Tibial nerve (tissue), 4 donors: ENCODE data around the gene SPATA24. TPM values are rescaled to one million over a fixed set of nuclear protein-coding genes. Genes with fewer than 3 reads are reported as not detected.
A peak's percentile ranks its signal among the peaks of the same experiment; 100 is the strongest.

Experiments used
- DNase-seq, 2 donors: peaks; one replicate each; pipeline ENCODE4 v3.0.0-alpha.2; 2019; ENCODE audit warnings: low spot score in 2 of 2
- H3K27ac ChIP-seq, 4 donors: fragments of 200-600 bp; sonication (generic) in 3 of 4; one replicate each; pipeline ENCODE4 v1.5.1; 2017 to 2019; ENCODE audit warnings: mild to moderate bottlenecking in 1 of 4
- H3K27me3 ChIP-seq, 2 donors: fragments of 200-600 bp; sonication (generic) in 1 of 2; one replicate each; pipeline versions ENCODE4 v1.5.1 to v1.6.0; 2017 to 2019
- H3K36me3 ChIP-seq, 3 donors: fragments of 200-600 bp; sonication (generic); one replicate each; pipeline ENCODE4 v1.5.1; 2018 to 2019
- H3K4me1 ChIP-seq, 4 donors: fragments of 200-600 bp; sonication (generic) in 3 of 4; one replicate each; pipeline ENCODE4 v1.5.1; 2017 to 2019
- H3K4me3 ChIP-seq, 4 donors: fragments of 200-600 bp; sonication (generic) in 3 of 4; one replicate each; pipeline ENCODE4 v1.5.1; 2017 to 2019; ENCODE audit warnings: mild to moderate bottlenecking in 1 of 4, moderate library complexity in 1 of 4
- H3K9me3 ChIP-seq, 4 donors: fragments of 200-600 bp; sonication (generic) in 3 of 4; one replicate each; pipeline ENCODE4 v1.5.1; 2017 to 2019
- EP300 ChIP-seq, 2 donors: sonication (generic); formaldehyde crosslinking; IDR thresholded peaks; one replicate each; pipeline ENCODE4 v1.6.1; 2017; ENCODE audit warnings: antibody characterized with exemption in 2 of 2, mild to moderate bottlenecking in 1 of 2
- POLR2A ChIP-seq, 2 donors: fragments of 450-650 bp; IDR thresholded peaks; one replicate each; pipeline ENCODE4 v1.6.1; 2017; ENCODE audit warnings: antibody characterized with exemption in 2 of 2, mild to moderate bottlenecking in 2 of 2, moderate library complexity in 2 of 2
- WGBS, 2 donors: methylation state at CpG; one replicate each; pipeline ENCODE4 v1.1.5; 2018; 5-methylcytosine and 5-hydroxymethylcytosine counted together
- total RNA-seq, 4 donors: library from RNA; depleted of rRNA; stranded (reverse); fragments of >200 nt; gene quantifications; one replicate each; pipeline ENCODE4 v1.1.0, GENCODE V29; 2016
- TF ChIP-seq, protein P1 (sequence below), 5 experiments: fragments of 200-600 bp in 3 of 5; fragments of 450-650 bp in 2 of 5; sonication (generic) in 3 of 5; IDR thresholded peaks; one replicate each; pipeline ENCODE4 v1.5.1; 2016 to 2019; ENCODE audit warnings: antibody characterized with exemption in 5 of 5, mild to moderate bottlenecking in 3 of 5, moderate library complexity in 2 of 5

Gene SPATA24
- total RNA-seq, 4 donors from 2014 or later, result 1.9 to 7.2 TPM; not detected in 2

DNA sequence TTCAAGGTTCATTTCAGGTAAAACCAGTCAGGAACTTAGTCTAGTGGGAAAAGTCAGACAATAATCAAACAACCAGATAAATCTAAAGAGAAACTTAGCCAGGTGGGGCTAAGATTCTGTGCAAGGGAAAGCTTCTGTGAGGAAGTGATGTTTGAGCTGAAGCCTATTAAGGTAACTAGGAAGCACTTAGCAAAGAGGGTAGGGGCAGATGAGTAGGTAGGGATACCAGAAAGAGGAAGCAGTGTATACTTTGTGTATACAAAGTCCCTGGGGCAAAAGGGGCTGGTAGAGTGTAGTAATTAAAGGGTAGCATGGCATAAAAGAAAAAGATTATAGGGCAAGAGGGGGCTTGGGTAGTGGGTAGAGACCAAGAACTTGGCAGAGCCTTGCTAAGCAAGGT, 3.6 kb upstream of the SPATA24 start:
- Histone ChIP-seq H3K4me1 (peaks cover 4 to 15% (median 11%) of the 10 kb centered on the region in 4 donors), H3K4me3 (no peak overlapping the region), H3K27me3 (no peaks in the 10 kb centered on the region), H3K36me3 (peaks cover 0 to 11% (median 0%) of the 10 kb centered on the region in 3 donors), H3K27ac (no peak overlapping the region), H3K9me3 (no peaks in the 10 kb centered on the region)
- DNase-seq, result no peak
- no peak for TF ChIP-seq POLR2A (IDR thresholded peaks at IDR 0.05)

DNA sequence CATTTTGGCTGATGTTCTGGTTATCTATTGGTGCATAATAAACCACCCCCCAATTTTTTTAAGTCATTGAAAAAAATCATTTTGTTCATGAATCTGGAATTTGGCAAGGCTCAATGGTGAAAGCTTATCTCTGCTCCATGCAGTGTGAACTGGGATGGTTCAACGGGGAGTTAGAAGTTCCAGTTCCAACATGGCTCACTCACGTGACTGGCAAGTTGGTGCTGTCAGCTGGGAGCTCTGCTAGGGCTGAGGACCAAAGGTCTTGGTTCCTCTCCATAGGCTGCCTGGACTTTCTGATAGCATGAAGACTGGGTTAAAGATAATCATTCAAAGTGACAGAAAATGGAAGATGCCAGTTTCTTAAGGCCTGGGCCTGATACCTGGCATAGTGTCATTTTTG, 3.1 kb upstream of the SPATA24 start:
- Histone ChIP-seq H3K27ac (no peak overlapping the region), H3K4me3 (no peak overlapping the region)
- WGBS, 2 donors, result 87 to 96% methylated on average over 2 of the region's 2 CpGs

DNA sequence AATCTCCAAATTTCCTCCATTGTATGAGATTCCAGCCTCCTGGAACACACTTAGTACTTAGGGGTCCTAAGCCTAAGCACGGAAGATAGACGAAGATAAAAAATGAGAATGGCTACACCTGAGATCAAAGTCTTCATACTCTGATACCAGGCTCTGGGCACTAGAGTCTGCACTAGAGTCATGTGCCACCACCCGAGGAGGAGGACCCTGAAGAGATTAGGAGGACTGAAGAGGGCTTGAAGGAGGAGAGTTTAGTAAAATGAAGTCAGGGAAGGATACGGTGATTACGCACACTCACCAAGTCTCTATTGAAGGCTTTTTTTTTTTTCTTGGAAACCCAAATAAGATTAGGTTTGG, 573 bp upstream of the SPATA24 start:
- 69 to 70% methylated on average over 5 of the region's 5 CpGs for WGBS, 2 donors
- no peak for TF ChIP-seq EP300 (IDR thresholded peaks at IDR 0.05)
- no peak for TF ChIP-seq POLR2A (IDR thresholded peaks at IDR 0.05)
- TF ChIP-seq, protein P1, sequence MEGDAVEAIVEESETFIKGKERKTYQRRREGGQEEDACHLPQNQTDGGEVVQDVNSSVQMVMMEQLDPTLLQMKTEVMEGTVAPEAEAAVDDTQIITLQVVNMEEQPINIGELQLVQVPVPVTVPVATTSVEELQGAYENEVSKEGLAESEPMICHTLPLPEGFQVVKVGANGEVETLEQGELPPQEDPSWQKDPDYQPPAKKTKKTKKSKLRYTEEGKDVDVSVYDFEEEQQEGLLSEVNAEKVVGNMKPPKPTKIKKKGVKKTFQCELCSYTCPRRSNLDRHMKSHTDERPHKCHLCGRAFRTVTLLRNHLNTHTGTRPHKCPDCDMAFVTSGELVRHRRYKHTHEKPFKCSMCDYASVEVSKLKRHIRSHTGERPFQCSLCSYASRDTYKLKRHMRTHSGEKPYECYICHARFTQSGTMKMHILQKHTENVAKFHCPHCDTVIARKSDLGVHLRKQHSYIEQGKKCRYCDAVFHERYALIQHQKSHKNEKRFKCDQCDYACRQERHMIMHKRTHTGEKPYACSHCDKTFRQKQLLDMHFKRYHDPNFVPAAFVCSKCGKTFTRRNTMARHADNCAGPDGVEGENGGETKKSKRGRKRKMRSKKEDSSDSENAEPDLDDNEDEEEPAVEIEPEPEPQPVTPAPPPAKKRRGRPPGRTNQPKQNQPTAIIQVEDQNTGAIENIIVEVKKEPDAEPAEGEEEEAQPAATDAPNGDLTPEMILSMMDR (IDR thresholded peaks at IDR 0.05), result no peak
- H3K27ac ChIP-seq, result peak overlapping the region; percentile 82 to 97 (median 88)
- no peaks in the 10 kb centered on the region for H3K36me3 ChIP-seq
- no peaks in the 10 kb centered on the region for H3K9me3 ChIP-seq
- H3K27me3 ChIP-seq, result no peaks in the 10 kb centered on the region
- DNase-seq, result no peak
- peaks cover 4 to 15% (median 11%) of the 10 kb centered on the region in 4 donors for H3K4me1 ChIP-seq
- H3K4me3 ChIP-seq, result peak overlapping the region in 3 of 4 donors; percentile 36 to 58 (median 58)

More for the DNA sequence above, 3.1 kb upstream of the SPATA24 start:
- H3K9me3 ChIP-seq, result no peaks in the 10 kb centered on the region
- TF ChIP-seq, protein P1 (IDR thresholded peaks at IDR 0.05), result no peak
- TF ChIP-seq POLR2A (IDR thresholded peaks at IDR 0.05) (no peak), EP300 (IDR thresholded peaks at IDR 0.05) (no peak)
- H3K4me1 ChIP-seq, result peaks cover 4 to 15% (median 11%) of the 10 kb centered on the region in 4 donors
- no peaks in the 10 kb centered on the region for H3K27me3 ChIP-seq
- H3K36me3 ChIP-seq, result peaks cover 0 to 6% (median 0%) of the 10 kb centered on the region in 3 donors
- no peak for DNase-seq

DNA sequence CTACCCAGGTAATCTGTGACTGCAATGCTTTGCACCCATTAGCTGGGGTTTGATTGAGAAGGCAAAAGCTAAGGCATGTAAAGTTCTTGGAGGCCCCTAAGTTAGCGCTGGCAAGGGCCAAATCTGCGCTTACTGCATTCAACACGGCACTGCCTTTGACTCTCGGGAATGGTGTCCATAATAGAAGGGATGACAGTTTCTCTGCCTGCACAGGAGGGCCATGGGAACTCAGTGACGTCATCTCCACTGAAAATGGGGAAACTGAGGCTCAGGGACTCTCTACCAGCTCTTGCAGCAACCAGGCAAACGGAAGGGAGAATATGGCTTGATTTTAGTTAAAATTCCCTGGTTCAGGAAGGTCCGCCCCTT, 487 bp downstream of the SPATA24 start:
- no peak for DNase-seq
- no peaks in the 10 kb centered on the region for H3K27me3 ChIP-seq
- 9 to 15% methylated on average over 6 to 7 of the region's 7 CpGs for WGBS, 2 donors
- TF ChIP-seq EP300 (IDR thresholded peaks at IDR 0.05) (no peak), POLR2A (IDR thresholded peaks at IDR 0.05) (no peak)
- TF ChIP-seq, protein P1 (IDR thresholded peaks at IDR 0.05), result no peak
- H3K27ac ChIP-seq, result peak overlapping the region; percentile 82 to 97 (median 88)
- H3K9me3 ChIP-seq, result no peaks in the 10 kb centered on the region
- H3K4me3 ChIP-seq, result peak overlapping the region; percentile 36 to 58 (median 50)
- H3K36me3 ChIP-seq, result no peaks in the 10 kb centered on the region
- peaks cover 4 to 15% (median 11%) of the 10 kb centered on the region in 4 donors for H3K4me1 ChIP-seq

DNA sequence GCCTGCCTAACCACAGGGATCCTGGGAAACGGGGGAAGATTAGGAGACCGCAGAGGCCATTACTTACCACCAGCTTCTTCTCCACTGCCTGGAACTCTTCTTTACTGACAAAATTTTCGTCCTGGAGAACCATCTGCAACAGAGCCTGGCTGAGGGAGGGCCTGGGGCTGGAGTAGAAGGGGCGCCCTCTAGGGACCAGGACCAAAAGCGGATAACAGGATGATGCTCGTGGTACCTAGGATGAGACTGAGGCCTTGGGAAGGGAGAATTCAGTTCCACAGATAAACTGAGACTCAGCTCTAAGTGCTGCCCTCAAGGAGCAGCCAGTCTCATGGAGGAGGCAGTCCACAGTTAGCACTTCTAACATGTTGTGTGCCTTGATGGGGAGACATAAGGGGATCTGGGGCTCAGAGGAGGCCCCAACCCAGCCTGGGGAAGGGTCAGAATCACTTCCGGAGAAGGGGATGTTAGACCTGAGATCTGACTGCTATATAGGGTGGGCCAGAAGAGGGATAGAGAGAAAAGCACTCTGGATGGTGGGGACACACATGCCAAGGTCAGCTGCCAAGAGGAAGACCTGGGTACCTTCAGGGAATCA, 1.2 kb downstream of the SPATA24 start:
- H3K27me3 ChIP-seq, result no peaks in the 10 kb centered on the region
- no peak for TF ChIP-seq EP300 (IDR thresholded peaks at IDR 0.05)
- TF ChIP-seq, protein P1 (IDR thresholded peaks at IDR 0.05), result peak in 1 of 5 experiments; percentile 10
- 68% methylated on average over 7 of the region's 7 CpGs for WGBS, 2 donors

More for the DNA sequence above, 1.2 kb downstream of the SPATA24 start:
- Histone ChIP-seq H3K9me3 (no peaks in the 10 kb centered on the region), H3K36me3 (no peaks in the 10 kb centered on the region), H3K4me1 (peaks cover 4 to 15% (median 11%) of the 10 kb centered on the region in 4 donors), H3K27ac (peak overlapping the region in 2 of 4 donors; percentile 89 to 97), H3K4me3 (no peak overlapping the region)
- DNase-seq, result no peak
